Fibroblast of skin of scalp (primary cell): ENCODE measurements around the gene MYL10.
"Not testable (repeated sequence)": the region's sequence is repeated elsewhere in the genome, so short reads cannot be mapped to it uniquely, and the experiment has no call there.

ENCODE experiments used
- DNase-seq: peaks from one replicate; pipeline ENCODE4 v3.0.0-alpha.2; 2013

Gene MYL10

DNA sequence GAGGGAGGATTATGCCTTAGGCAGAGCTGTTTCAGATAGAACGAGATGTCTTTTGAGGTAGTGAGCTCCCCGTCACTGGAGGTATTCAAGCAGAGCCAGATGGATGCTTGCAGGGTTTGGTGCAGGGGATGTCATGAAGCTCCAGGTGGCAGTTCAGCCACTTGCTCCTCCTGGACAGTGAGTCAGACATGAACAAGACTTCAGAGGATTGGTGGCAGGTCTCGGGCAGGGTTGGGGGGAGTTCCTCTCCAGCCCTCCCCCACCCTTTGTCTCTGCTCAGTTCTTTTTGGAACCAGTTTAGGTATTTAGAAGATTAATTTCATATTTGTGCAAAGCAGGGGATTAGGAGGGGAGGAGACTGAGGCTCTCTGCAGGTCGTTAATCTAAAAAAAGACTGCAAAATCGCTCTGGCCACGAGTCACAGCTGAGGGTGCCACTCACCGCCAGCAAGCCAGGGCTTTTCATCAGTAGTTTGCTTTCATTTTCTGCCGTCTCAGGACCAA, 21.5 kb upstream of the MYL10 start:
- no peak for DNase-seq

DNA sequence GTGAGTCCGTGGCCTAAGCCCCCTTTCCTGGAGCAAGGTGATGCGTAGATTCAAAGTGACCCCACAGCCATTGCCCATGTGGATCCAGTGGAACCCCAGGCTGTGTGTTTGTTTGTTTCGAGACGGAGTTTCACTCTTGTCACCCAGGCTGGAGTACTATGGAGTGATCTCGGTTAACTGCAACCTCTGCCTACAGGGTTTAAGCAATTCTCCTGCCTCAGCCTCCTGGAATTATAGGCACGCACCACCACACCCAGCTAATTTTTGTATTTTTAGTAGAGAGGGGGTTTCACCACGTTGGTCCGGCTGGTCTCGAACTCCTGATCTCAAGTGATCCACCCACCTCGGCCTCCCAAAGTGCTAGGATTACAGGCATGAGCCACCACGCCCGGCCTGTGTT, 18.8 kb upstream of the MYL10 start:
- DNase-seq = peak; percentile 36

DNA sequence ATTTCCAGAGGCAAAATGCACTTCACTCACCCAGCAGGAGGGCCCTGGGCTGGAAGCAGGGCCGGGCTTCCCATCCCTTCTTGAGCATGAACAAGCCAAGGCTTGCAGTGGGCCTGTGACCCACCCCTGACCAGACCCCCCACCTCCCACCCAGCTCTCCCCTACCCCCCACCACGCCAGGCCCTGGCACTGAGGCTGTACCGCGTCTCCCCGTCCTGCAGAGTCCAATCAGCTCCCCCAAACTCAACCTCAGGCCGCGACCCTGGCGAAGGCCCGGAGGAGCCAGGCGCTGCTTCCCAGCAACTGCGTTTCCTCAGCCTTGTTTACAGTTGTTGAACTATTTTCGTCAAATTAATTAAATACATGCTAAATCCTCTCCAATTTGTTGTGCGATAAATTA, 16.9 kb upstream of the MYL10 start:
- no peak for DNase-seq

DNA sequence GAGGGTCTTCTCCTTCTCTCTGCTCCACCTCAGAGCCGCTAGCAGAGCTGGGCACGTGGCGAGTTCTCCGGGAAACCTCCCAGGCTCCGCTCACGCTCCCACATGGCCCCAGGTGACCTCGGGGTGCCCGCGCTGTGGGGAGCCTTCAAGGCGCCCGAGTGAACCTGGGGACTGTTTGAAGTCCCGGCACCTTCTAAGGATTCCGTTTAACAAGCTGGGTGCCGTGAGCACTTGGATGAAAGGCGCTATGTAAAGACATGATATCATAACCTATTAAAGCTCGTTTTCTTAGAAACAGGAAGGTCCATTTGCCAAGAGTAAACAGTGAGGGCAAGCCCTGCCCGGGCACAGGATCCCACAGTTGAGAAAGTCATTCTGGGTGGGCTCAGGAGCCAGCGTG, 15.8 kb upstream of the MYL10 start:
- DNase-seq = no peak

DNA sequence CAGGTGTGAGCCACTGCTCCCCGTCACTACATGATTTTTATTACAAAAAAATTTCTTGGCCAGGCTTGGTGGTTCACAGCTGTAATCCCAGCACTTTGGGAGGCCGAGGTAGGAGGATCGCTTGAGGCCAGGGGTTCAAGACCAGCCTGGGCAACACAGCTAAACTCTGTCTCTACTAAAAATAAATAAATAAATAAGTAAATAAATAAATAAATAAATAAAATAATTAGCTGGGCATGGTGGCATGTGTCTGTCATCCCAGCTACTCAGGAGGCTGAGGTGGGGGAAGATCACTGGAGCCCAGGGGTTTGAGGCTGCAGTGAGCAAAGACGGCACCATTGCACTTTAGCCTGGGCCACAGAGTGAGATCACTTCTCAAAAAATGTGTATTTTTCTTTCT, 10.0 kb upstream of the MYL10 start:
- not testable (repeated sequence) for DNase-seq

DNA sequence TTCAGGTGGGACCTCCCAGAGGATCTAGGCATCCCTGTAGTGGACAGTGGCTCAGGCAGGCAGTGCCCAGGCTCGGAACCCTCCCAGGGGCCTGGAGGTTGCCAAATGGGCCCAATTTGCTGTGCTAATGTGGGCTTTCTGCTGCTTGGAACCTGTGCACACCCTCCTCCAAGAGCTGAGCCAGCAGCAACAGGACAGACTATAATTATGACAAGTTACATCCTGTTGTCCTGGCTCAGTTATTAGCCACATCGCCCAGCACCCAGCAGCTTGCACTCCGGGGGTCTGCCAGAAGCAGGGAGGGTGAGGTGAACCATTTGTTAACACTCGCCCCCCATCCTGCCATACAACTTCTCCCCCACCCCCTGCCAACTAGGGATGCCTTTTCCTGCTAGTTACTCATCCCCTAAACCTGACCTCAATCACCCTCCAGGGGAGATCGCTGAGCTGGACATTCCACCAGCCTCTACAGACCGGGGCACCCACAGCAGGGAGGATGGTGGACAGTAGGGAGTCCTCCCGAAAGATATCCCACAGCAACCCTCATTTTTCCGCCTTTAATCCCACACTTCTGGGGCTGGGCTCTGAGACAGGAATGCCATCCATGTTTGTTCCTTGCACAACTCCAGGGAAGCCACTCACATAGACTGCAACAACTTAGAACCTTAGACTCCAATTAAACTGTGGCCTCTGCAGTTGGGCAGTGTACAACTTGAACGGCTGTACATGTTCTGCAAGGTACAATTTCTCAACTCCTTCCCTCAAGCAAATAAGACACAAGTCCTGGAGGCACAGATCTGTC, 7.9 kb upstream of the MYL10 start:
- no peak for DNase-seq

DNA sequence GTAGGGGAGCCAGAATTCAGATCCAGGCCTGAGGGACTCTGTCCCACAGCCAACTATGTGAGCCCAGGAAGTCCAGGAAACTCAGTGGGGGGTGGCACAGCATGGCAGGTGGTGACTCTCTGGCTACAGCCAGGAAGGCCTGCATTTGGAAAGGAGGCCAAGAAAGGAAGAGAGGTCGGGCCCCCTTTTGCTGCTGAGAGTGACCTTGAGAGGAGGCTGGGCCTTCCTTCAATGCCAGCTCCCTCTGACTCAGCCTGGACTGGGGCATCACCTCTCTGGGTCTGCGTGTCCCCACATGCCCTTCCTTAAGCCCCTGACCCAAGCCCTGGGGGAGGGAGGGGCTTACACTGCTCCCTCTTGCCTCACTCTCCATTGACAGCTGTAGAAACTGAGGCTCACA, 6.4 kb upstream of the MYL10 start:
- DNase-seq = no peak

DNA sequence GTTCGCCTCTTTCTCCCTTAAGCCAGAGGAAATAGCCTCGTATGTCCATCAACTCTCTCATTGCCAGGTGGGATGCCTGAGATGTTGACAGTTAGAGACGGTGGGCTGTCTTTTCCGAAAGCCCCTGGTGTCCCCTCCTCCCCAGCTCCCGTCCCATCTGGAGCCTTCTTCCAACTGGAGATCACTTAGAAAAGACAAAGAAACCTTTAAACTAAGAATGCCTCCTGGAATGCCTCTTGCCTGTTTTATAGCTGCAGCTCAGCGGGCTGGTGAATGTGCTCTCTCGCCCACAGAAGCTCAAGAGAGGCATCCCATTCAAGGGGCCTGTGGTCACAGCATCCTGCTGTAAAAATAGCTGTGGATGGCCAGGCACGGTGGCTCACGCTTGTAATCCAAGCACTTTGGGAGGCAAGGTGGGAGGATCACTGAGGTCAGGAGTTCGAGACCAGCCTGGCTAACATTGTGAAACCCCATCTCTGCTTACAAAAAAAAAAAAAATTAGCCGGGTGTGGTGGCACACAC, 5.2 kb upstream of the MYL10 start:
- no peak for DNase-seq

DNA sequence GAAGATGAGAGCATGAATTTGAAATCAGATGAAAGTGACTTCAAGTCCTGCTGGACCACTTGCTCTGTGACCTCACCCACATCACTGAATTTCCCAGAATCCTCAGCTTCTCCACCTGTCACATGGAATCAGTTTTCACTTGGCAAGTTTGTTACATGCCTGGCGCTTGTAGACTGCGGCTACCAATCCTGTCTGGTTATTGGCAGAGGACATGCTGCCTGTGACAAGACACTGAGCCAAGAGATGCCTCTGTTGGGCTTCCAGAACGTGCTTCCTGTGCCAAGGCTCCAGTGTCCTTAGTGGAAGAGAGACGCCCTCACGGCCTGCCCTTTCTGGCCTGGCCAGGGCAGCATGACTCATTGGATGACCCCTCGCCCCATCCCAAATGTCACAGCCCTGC, 4.4 kb upstream of the MYL10 start:
- DNase-seq = no peak

DNA sequence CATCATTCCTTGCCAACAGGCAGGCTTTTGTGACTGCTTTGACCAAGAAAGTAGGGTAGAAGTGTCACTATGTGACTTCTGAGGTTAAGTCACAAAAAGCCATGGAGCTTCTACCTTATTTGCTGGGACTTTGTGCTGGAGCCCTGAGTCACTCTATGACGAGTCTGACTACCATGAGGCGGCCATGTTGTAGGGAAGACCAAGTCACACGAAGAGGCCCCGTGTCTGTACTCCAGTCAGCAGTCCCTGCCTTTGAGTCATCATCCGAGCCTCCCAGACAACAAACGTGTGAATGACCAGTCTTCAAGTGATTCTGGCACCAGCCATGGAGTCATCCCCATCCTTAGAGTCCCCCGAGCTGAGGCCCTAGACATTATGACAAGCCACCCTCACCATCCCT, 3.5 kb upstream of the MYL10 start:
- no peak for DNase-seq

DNA sequence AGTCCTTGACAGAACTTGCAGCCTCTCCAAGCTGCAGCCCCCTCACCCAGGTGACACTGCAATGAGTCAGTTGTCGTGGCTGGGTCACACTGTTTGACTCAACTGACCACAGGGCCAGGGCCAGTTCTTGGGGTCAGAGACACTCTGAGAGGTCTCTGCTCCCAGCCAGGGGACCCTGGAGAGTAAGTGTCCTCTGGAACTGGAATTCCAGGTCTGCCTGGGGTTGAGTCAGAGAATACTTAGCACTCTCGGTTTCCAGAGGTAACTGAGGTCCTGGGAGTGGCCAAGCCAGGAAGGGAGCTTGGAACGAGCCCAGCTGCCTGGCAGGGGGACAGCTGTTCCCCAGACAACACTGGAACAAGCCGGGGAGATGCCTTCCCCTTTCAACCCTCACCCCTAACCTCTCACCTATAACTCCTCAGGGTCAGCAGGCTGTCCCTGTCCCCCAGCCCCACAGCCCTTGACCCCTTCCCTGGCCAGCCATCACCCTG, 2.2 kb upstream of the MYL10 start:
- DNase-seq = no peak

DNA sequence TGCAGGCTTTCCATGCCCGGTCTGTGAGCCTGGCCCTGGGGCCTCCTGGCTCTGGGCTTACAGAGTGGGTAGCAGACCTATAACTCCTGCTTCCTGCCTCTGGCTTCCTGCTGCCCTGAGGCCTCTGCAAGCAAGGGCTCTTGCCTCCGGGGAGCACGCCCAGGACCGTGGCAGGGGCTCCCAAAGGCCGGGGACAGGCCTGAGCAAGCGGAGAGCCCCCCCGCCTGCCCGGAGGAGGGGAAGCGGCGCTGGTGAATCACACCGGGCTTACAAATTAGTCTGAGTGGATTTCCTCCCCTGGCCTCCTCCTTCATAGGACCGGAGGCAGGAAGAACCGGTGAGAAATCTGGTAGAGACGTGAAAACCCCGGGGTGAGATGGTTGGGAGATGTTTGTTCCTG, 1.5 kb upstream of the MYL10 start:
- DNase-seq = no peak

DNA sequence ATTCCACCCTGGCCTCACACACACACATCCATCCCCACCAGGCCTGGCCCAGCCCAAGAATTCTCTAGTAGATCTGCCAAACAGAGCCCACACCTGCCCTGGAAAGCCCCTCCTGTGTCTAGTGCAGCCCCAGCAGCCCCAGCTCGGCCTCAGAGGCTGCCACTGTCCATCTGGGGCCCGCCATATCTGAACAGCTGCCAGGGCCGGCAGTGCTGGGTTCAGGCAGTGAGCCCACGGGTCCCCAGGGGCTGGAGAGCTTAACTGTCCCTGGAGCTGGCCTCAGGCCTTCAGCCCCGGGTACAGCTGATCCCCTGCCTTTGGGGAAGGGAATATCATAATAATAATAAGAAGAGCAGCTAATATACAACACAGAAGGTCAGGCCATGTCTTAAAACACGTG, 574 bp downstream of the MYL10 start:
- DNase-seq = no peak

DNA sequence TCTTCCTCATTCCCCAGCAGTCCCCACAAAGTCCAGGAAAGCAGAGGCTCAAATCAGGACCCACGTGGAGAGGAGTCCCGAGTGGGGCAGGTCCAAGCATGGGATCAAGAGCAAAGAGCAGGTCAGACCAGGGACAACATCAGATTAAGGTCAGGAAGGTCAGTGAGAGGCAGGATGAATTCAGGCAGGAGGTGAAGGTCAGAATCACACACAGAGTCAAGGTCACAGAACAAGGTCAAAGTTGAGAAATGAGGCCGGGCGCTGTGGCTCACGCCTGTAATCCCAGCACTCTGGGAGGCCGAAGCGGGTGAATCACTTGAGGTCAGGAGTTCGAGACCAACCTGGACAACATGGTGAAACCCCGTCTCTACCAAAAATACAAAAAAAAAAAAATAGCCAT, 2.3 kb downstream of the MYL10 start:
- DNase-seq = no peak

DNA sequence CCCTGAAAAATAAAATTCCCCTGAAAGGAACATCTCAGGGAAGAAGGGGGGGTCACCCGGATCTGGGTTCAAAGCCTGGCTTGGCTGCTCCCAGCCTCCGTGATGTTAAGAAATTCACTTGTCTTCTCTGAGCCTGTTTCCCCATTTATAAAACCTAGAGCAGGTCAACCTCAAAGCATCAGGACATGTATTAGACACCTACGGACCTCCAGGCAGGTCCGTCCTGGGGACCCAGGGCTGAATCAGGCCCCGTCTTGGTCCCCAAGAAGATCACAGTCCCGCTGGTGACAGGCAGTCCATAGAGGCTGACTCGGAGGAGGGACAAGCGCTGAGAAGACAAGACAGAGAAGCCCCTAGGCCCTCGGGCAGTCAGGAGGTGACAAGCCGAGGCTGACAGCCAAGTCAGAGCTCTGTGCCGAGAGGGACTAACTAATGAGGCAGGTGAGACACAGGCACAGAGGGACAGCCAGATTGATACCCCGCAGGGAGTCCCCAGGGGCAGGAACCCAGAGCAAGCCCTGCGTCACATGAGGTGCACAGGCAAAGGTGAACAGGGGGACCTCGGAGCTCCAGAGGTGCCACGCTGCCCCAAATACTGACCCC, 2.9 kb downstream of the MYL10 start:
- no peak for DNase-seq

DNA sequence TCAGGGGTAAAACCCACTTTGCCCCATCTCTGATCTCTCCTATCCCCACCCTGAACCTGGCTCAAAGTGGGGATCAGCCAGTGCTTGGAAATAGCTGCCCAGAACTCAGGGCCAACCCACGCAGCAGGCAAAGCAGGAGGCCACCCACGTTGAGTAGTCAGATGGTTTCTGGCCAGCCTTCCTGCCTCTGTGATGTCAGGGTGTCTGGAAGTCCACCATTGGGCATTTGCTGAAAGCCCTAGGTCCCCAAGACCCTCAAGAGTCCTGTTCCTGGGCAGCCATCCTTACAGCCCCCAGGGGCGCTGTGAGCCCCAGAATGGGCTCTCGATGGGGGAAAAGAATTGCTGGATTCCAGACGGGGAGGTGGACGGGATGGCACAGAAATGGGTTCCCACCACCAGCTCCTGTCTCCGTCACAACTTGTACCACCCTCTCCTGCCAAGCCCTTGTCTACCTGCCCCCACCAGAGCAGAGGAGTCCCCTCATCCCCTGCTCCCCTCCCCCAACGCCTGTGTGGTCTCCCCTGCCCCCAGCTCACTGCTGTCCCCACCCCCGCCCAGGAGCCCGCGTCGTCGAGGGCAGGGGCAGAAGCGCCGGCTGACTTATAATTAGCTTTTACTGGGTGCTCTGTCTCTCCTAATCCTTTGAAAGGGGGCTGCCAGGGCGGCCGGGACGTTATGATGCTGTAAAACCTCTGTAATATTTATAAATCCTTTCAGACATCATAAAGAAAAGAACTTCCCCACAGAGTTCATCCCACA, 3.9 kb downstream of the MYL10 start:
- DNase-seq = no peak

DNA sequence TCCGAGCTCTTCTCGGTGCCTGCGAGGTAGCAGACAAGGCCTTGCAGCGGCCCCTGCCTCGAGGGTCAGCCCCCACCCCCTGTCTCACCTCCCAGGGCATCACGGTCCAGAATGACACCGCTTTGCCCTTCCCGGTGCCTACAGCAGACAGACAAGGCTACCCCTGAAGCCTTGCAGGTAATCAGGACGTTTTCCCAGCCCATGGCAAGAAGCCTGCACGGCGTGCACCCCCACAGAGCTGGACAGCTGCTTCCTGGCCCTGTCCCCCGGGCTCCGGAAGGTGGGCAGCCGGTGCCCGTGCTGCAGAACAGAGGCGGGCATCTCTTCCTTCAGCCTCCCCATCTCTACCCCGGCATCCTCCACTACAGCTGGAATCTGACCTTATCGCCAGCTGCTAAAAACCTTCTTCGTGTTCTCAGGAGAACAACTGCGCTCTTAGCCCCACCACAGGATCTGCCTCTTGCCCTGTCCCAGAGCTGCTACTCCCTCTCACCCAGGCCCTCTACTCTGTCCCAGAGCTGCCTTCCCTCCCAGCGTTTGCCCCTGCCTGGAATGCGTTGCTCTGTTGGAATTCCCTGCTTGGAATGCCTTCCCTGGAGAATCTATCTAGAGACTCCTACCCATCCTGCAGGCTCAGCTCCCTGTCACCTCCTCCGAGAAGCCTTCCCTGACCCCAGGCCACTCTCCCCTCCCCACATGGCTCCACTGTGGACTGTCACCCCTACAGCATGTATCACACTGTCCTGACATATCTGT, 4.7 kb downstream of the MYL10 start:
- DNase-seq = peak; percentile 40

DNA sequence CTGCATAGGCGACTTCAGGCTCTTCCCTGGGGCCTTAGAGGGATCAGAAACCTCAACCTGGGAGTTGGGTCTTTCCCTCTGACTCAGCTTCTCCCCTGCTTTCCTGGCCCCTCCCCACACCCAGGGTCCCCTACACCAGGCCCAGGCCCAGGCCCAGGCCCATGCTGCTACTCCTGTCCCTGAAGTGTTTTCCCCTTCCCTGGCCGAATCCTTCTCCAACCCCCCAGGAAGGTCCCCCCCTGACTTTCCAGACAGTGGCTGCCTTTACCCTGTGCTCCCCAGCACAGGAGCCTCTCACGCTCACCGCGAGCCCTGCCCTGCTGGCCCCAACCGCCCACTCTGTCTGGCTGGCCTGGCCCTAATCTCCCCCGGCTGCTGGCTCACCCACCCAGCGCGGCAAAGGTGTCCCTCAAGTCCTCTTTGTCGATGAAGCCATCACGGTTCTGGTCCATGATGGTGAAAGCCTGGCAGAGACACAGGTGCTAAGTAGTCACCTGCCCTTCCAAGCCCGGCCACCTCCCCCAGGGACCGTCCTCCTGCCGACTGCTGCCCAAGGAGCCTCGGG, 6.4 kb downstream of the MYL10 start:
- DNase-seq = no peak

DNA sequence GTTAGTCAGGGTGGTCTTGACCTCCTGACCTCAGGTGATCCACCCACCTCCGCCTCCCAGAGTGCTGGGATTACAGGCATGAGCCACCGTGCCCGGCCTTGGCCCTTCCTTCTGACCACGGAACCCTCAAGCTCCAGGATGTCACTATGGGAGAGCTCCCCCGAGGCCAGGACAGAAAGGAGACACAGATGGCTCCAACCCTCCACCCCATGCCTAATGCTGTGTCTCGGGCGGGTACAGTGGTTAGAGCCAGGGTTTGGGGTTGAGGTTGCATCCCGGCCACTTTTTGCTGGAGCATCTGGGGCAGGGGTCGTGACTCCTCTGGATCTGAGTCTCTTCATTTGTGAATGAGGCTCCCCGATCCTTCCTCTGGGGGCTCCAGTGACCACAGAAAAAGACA, 8.1 kb downstream of the MYL10 start:
- DNase-seq = no peak

DNA sequence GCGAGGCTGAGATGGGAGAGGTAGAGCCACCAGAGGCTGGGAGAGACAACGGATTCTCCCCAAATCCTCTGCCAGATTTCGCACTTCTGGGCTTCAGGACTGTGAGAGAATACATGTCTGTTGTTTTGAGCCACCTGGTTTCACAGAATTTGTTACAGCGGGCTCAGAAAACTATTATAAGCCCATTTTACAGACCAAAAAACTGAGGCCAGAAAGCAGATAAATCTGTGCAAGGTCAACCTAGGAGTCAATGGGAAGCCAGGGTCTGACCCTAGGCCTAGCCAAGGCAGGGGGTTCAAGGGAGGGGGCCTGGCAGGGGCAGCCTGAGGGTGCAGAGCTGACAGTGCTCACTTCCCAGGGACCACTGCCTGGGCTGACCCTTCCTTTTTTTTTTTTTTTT, 8.7 kb downstream of the MYL10 start:
- DNase-seq = no peak

DNA sequence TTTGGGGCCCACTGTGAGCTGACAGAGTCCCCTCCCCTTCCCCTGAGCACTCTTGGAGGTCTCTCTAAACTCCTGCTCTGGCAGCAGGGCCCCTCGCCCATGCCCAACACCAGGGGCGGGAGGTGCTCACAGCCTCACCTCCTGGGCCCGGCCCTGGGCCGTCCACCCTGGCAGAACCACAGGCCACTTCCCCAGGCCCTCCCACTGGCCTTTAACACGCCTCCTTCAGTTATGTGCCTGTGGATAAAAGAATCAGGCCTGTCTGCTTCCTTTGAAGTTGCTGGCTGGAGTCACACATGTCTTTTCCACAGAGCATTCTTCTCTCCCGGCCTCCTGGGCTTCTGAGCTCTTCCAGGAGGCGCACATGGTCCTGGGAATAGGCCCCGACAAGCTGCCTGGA, 10.2 kb downstream of the MYL10 start:
- peak; percentile 40 for DNase-seq

DNA sequence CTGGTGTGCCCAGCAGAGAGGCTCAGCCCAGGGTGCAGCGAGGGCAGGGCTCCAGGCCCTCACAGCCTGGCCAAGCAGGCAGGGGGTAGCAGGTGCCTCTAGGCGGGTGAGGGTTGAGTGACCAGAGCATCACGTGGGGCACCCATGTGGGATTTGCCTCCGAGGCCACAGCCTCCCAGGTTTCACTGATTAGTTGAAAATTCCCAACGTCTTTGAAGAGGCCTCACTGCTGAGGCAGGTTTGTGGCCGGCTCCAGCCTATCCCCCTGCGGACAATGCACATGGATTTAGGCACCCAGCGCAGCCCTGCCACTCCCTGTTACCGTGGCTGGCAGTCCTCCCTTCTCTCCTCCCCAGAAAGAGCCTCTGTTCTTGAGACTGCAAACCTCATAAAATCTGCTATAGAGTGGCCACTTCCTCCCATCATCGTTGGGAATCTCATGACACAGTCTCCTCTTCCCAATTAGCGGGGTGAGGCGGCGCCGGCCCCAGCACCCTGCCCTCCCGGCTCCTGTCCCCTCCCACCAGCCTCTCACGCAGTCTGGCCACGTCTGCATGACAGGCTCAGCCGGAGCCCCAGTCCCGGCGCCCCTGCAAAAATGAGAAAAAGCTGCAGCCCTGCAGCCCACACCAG, 10.8 kb downstream of the MYL10 start:
- peak; percentile 69 for DNase-seq
